NOMO-1 treated with dmso at 0.1 percent for 144 hours (cell line): ENCODE measurements around the gene POLN.

ENCODE experiments used
- DNase-seq: peaks from one replicate; lab custom pipeline; 2025; ENCODE audit not compliant: unreplicated experiment; lab: John Stamatoyannopoulos, UW

The POLN gene

GRCh38 chr4:2073808-2074481, 168.0 kb downstream of the POLN start:
- DNase-seq, result no peak

DNA sequence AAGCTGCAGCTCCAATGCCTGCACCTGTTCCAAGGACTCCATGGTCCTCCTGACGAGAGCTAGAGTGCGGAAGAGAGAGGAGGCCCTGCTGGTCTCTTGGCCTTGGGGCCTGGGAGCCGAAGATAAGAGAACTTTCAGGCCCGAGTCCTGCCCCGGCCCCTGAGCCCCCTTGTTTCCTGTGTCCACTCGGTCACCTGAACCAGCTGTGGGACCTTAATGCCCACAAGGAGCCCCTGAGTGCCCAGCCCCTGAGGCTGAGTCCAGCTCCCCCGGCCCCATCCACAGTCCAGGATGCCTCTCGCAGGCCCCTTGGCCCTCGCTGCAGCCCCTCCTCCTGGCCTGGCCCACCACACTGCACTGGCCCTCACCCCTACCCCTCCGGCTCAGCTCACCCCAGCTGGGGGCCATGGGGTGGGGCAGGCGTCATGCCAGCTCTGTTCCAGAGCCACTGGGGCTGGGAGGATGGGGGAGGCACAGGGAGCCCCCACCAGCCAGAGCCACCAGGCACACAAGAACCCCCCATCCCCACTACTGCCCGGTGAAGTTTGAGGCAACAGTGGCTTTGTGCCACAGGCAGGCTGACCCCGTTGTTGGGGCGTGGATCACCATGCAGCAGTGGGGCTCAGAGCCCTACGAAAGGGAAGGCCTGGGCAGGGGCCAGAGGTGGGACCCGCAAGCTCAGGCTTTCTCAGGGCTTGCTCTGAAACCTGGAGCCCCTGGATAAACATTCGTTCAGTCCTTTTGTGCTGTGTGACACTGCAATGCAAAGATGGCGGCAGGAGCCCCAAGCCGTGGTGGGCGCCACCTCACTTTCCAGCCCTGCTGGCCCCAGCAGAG, 168.7 kb downstream of the POLN start:
- no peak for DNase-seq

DNA sequence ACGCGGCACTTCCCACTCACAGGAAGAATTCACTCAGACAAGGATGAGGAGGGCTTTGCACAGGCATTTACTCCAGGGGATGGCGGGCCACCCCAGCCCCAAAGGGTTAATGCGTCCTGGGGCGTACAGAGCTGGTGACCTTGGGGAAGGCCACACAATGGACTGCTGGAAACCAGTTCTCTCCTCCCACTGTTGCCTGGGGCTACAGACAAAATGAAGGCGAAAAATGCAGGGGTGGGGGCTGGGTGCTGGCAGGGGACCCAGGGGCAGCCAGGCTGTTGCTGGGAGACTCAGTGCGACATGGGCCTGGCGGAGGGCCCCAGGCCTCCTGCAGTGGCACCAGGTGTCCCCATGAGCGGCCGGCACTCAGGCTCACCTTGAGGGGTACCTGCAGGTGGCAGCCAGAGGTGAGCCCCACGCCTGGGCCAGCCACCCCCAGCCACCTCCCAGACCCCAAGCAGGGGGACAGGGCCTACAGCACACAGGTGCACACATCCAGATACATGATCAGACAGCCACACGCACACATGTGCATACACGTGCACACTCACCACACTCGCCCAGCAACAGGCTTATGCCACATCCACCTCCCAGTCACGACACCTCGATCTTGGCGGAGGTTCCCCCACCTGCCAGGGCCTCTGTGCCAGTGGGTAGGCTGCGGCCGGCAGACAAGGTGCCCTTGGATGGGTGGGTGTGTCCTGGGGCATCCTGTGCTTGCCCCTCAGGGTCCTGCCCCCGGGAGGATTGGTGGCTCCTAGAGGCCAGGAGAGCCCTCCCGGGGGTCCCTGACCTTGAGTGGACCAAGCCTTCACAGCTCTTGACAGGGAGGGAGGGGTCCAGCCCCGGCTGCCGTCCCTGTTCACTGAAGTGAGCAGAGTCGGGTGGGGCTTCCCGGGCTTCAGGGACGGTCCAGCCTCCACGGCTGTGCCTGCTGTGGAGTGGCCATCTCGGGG, 169.7 kb downstream of the POLN start:
- DNase-seq, result no peak

GRCh38 chr4:2071252-2071911, 170.5 kb downstream of the POLN start:
- DNase-seq, result no peak

DNA sequence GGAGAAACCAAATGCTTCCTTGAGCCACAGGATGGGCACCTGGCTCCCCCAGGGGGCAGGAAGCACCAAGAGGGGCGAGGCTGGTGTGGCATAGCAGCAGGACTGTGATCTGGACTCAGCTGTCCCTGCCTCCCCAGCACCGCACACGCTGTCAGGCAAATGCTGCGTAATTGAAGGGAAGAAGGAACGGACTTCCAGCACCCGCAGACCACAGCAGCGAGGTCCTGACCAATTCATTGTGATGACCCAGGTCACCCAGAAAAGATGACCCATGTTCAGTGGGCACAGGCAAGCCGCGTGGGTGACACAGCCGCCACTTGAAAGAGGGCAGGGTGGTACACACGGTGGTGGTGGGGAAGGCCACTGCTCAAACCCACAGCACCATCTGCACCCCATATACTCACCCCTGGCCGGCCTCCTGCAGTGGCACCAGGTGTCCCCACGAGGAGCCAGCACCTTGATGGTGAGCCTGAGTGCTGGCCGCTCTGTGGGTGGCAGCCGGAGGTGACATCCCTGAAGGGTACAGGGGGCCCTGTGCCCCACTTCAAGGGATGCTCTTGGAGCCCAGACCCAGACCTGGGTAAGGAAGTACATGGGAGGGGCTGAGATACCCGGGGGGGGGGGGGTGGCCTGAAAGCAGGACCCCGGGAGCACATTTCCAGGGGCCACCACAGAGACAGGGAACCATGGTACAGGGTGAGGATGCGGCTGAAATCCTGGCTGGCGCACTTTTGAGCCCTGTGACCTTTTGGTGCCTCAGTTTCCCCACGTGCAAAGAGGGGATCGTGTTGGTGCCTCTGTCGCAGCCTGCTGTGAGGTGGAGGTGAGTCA, 171.3 kb downstream of the POLN start:
- DNase-seq, result no peak

GRCh38 chr4:2069986-2070385, 171.9 kb downstream of the POLN start:
- no peak for DNase-seq

GRCh38 chr4:2069161-2069971, 172.6 kb downstream of the POLN start:
- no peak for DNase-seq

GRCh38 chr4:2068566-2068965, 173.4 kb downstream of the POLN start:
- DNase-seq, result no peak

DNA sequence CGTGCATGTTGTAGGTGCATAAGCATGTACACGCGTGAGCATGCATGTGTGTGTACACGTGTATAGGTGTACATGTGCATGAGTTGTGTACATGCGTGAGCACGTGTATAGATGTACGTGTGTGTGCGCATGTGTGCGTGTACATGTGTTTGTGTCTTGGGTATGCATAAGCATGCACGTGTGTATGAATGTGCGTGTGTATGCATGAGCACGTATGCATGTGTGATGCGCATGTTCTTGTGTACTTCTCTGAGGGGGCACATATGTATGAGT, 173.8 kb downstream of the POLN start:
- no peak for DNase-seq

- no peak for DNase-seq
These were observed 174.3 kb downstream of the POLN start for GRCh38 chr4:2067446-2068197.

DNA sequence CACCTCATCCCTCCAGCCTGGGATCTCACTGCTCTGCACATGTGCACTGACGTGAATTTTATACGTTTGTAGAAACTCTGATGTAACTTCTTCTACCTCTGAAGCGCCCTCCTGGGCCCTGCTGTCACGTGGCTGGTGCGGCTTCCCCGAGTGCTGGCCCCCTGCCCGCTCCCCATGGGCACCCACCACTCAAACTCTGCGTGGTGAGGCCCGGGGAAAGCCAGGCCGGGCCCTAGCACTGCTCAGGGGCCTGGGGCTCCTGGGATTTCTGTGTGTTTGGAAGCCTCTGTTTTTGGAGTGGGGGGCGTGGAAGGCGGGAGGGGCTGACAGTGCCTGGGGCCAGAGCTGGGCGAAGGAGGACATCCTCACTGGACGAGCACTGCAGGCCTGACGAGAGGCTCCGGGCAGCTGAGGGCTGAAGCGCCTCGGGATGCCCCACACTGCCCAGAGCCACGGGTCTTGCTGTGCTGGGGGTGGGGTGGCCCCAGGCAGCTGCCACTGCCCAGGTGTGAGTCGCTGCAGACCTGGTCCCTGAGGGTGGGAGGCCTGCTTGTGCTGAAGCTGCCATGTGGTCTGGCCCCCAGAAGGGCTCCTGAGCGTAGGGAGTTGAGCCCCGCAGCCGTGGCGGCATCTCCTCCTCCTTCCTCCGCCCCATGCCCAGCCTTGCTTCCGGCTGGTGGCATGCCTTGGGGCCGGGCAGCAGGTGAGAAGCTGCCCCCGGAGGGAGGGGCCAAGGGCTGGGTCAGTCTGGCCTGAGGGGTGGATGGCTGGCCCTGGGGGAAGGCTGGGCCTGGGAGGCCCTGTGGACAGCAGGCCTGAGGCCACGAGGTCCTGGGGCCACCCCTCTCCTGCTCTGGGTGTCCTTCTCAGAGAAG, 175.1 kb downstream of the POLN start:
- DNase-seq, result no peak

- no peak for DNase-seq
These were observed 175.8 kb downstream of the POLN start for GRCh38 chr4:2066011-2066551.

GRCh38 chr4:2065106-2065930, 176.6 kb downstream of the POLN start:
- DNase-seq, result no peak

GRCh38 chr4:2064276-2064991, 177.5 kb downstream of the POLN start:
- DNase-seq, result no peak

GRCh38 chr4:2063557-2064275, 178.2 kb downstream of the POLN start:
- no peak for DNase-seq
